MM.1S (cell line): Measurements from ENCODE around the gene DAPP1.
A peak's percentile ranks its signal among the peaks of the same experiment; 100 is the strongest.

Source experiments
- DNase-seq: peaks from one replicate; pipeline ENCODE4 v3.0.0-alpha.2; 2015
- H2AFZ ChIP-seq: fragments of 300-600 bp; sonication (generic); 2 replicates; pipeline ENCODE4 v1.6.0; 2016; ENCODE audit warnings: antibody characterized with exemption, low read length
- H3F3A ChIP-seq: fragments of 300-600 bp; sonication (generic); 2 replicates; pipeline ENCODE4 v1.6.1; 2016; ENCODE audit warnings: mild to moderate bottlenecking, antibody characterized with exemption, low read length, moderate library complexity, mixed read lengths; ENCODE audit not compliant: insufficient read depth
- H3K27ac ChIP-seq: fragments of 300-600 bp; sonication (generic); 2 replicates; pipeline ENCODE4 v1.5.1; 2016; ENCODE audit warnings: mild to moderate bottlenecking, low read length
- H3K27me3 ChIP-seq: fragments of 300-600 bp; sonication (generic); replicated peaks from 2 replicates; pipeline ENCODE4 v1.6.0; 2016; ENCODE audit warnings: low read length; ENCODE audit not compliant: insufficient read depth
- H3K36me3 ChIP-seq: fragments of 300-600 bp; sonication (generic); replicated peaks from 2 replicates; pipeline ENCODE4 v1.6.1; 2016; ENCODE audit warnings: mild to moderate bottlenecking, low read length, mixed read lengths; ENCODE audit not compliant: insufficient read depth
- H3K4me1 ChIP-seq: fragments of 300-600 bp; sonication (generic); 2 replicates; pipeline ENCODE4 v1.6.1; 2016; ENCODE audit warnings: low read length, mixed read lengths
- H3K4me2 ChIP-seq: fragments of 300-600 bp; sonication (generic); 2 replicates; pipeline ENCODE4 v1.6.0; 2016; ENCODE audit warnings: low read depth, low read length
- H3K4me3 ChIP-seq: fragments of 300-600 bp; sonication (generic); 2 replicates; pipeline ENCODE4 v1.5.1; 2016; ENCODE audit warnings: low read length, mixed read lengths
- H3K79me2 ChIP-seq: fragments of 300-600 bp; sonication (generic); 2 replicates; pipeline ENCODE4 v1.6.1; 2016; ENCODE audit warnings: mixed run types, low read length, mixed read lengths
- H3K9ac ChIP-seq: fragments of 300-600 bp; sonication (generic); 2 replicates; pipeline ENCODE4 v1.6.1; 2016; ENCODE audit warnings: low read length, mixed read lengths
- H3K9me2 ChIP-seq: fragments of 300-600 bp; sonication (generic); replicated peaks from 2 replicates; pipeline ENCODE4 v1.6.1; 2016; ENCODE audit warnings: mild to moderate bottlenecking, low read length, mixed read lengths; ENCODE audit not compliant: insufficient read depth
- H3K9me3 ChIP-seq: fragments of 300-600 bp; sonication (generic); replicated peaks from 2 replicates; pipeline ENCODE4 v1.6.1; 2016; ENCODE audit warnings: mild to moderate bottlenecking, low read length, mixed read lengths; ENCODE audit not compliant: insufficient read depth
- H4K20me1 ChIP-seq: fragments of 300-600 bp; sonication (generic); 2 replicates; pipeline ENCODE4 v1.6.1; 2016; ENCODE audit warnings: mild to moderate bottlenecking, low read length, moderate library complexity, mixed read lengths; ENCODE audit not compliant: insufficient read depth
- EZH2 ChIP-seq: fragments of 300-600 bp; sonication (generic); optimal IDR thresholded peaks from 2 replicates; pipeline ENCODE3; 2017; ENCODE audit warnings: low read depth, mild to moderate bottlenecking, antibody characterized with exemption, low read length, mixed read lengths
- EZH2phosphoT487 ChIP-seq: fragments of 300-600 bp; sonication (generic); IDR thresholded peaks from 2 replicates; pipeline ENCODE4 v1.6.1; 2018; ENCODE audit warnings: antibody characterized with exemption, low read length
- TF ChIP-seq, protein P1 (sequence below): fragments of 300-600 bp; sonication (generic); IDR thresholded peaks from 2 replicates; pipeline ENCODE4 v1.5.1; 2016; ENCODE audit warnings: antibody characterized with exemption, low read length, mixed read lengths

Gene DAPP1

GRCh38 chr4:99853999-99854398 is 37.4 kb downstream of the DAPP1 start:
- Histone ChIP-seq H2AFZ (no peak overlapping the region), H3K4me2 (no peak overlapping the region), H3K4me1 (peaks cover 26% of the 10 kb centered on the region), H3F3A (peaks cover 10% of the 10 kb centered on the region), H3K79me2 (peaks cover 33% of the 10 kb centered on the region), H3K27ac (peak overlapping the region; percentile 69; the same call in 1 of the 2 replicates), H3K9me3 (no peaks in the 10 kb centered on the region), H3K9me2 (no peaks in the 10 kb centered on the region), H4K20me1 (no peaks in the 10 kb centered on the region), H3K9ac (no peak overlapping the region), H3K4me3 (no peak overlapping the region), H3K36me3 (peaks cover 3% of the 10 kb centered on the region; the same call in 1 of the 2 replicates), H3K27me3 (no peaks in the 10 kb centered on the region)
- TF ChIP-seq, protein P1, sequence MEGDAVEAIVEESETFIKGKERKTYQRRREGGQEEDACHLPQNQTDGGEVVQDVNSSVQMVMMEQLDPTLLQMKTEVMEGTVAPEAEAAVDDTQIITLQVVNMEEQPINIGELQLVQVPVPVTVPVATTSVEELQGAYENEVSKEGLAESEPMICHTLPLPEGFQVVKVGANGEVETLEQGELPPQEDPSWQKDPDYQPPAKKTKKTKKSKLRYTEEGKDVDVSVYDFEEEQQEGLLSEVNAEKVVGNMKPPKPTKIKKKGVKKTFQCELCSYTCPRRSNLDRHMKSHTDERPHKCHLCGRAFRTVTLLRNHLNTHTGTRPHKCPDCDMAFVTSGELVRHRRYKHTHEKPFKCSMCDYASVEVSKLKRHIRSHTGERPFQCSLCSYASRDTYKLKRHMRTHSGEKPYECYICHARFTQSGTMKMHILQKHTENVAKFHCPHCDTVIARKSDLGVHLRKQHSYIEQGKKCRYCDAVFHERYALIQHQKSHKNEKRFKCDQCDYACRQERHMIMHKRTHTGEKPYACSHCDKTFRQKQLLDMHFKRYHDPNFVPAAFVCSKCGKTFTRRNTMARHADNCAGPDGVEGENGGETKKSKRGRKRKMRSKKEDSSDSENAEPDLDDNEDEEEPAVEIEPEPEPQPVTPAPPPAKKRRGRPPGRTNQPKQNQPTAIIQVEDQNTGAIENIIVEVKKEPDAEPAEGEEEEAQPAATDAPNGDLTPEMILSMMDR = no peak
- TF ChIP-seq EZH2phosphoT487 (no peak), EZH2 (no peak)
- no peak for DNase-seq

DNA sequence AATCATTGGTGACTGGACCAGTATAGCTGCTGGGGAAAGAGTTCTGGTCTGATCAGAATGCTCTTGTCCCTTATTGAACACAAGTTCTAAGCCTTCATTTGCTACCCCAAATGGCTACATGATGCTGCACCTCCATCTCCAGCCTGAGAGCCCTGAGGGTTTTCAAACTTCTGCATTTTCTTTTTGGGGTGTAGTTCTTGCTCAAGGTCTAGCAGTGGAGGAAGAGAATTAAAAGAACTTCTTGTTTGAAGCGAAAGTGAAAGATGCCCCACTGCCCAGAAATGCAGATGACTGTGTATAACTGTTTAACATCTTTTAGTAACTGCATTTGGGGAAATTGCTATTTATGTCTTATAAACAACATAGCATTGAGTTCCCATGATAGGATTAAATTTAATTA is 39.1 kb downstream of the DAPP1 start:
- peak; percentile 71 for DNase-seq
- no peaks in the 10 kb centered on the region for H4K20me1 ChIP-seq
- no peaks in the 10 kb centered on the region for H3K9me3 ChIP-seq
- H3K27ac ChIP-seq = peak overlapping the region; percentile 69
- peaks cover 14% of the 10 kb centered on the region for H3F3A ChIP-seq
- TF ChIP-seq EZH2 (no peak), EZH2phosphoT487 (no peak)
- TF ChIP-seq, protein P1 = no peak
- peaks cover 37% of the 10 kb centered on the region for H3K4me1 ChIP-seq
- no peaks in the 10 kb centered on the region for H3K27me3 ChIP-seq
- H3K79me2 ChIP-seq = peaks cover 41% of the 10 kb centered on the region
- H3K9ac ChIP-seq = peak overlapping the region; percentile 10; the same call in 1 of the 2 replicates
- H3K9me2 ChIP-seq = no peaks in the 10 kb centered on the region
- H3K36me3 ChIP-seq = peaks cover 3% of the 10 kb centered on the region; the same call in 1 of the 2 replicates
- H3K4me3 ChIP-seq = peak overlapping the region; percentile 0; the same call in 1 of the 2 replicates
- peak overlapping the region; percentile 44 for H3K4me2 ChIP-seq
- H2AFZ ChIP-seq = no peak overlapping the region

- H3K36me3 ChIP-seq = peaks cover 3% of the 10 kb centered on the region; the same call in 1 of the 2 replicates
- no peak overlapping the region for H2AFZ ChIP-seq
- 0 out of 2 replicates have a peak overlapping the region, but pooled peaks have one; percentile 2 for H3K9ac ChIP-seq
- peaks cover 19% of the 10 kb centered on the region for H3F3A ChIP-seq
- peaks cover 42% of the 10 kb centered on the region for H3K79me2 ChIP-seq
- H3K4me3 ChIP-seq = no peak overlapping the region
- no peaks in the 10 kb centered on the region for H4K20me1 ChIP-seq
- DNase-seq = no peak
- H3K9me2 ChIP-seq = no peaks in the 10 kb centered on the region
- H3K27ac ChIP-seq = peak overlapping the region; percentile 69; the same call in 1 of the 2 replicates
- peaks cover 42% of the 10 kb centered on the region for H3K4me1 ChIP-seq
- TF ChIP-seq, protein P1 = no peak
- no peak for TF ChIP-seq EZH2phosphoT487
- TF ChIP-seq EZH2 = no peak
- H3K4me2 ChIP-seq = peak overlapping the region; percentile 44; the same call in 1 of the 2 replicates
- no peaks in the 10 kb centered on the region for H3K27me3 ChIP-seq
- H3K9me3 ChIP-seq = no peaks in the 10 kb centered on the region
Measured at GRCh38 chr4:99856166-99856565, 39.5 kb downstream of the DAPP1 start.
